Measurements from ENCODE around the gene KANSL1. TPM values are rescaled to one million over a fixed set of nuclear protein-coding genes. Genes with fewer than 3 reads are reported as not detected.
"Not testable (repeated sequence)": the region's sequence is repeated elsewhere in the genome, so short reads cannot be mapped to it uniquely, and the experiment has no call there.

Gene KANSL1
- 100 to 1,000 TPM; 121 to 230 (median 202) TPM for total RNA-seq
- polyA plus RNA-seq, result 10 to 100 TPM; 17.4 to 24.0 TPM
- total RNA-seq, result 304 reads per million, percentile 96 among the genes with 10 or more reads in this experiment

GRCh38 chr17:46193151-46193625 lies at the start of gene KANSL1:
KANSL1 (minus strand) TSS chr17:46193429; CDS start chr17:46172143, 21,286 bp downstream.
- POLR2A ChIA-PET, result interaction anchor here (0.6 to 2.6 kb wide), 20 partner anchors 9 to 154 kb away, joined by 3 to 37 read pairs (median 4); no protein-coding TSS in a partner anchor
- DNase-seq (peak; percentile 82 to 91 (median 90)), ATAC-seq (peak; percentile 83)
- H3K4me3 ChIP-seq (ENCODE audit: low read length), result peak within 1 kb of the TSS; percentile 90
- peaks cover 4 to 16% (median 10%) of the 10 kb centered on the region in 5 donors for H3K36me3 Mint-ChIP-seq
- H3K27ac Mint-ChIP-seq, result peak within 1 kb of the TSS; percentile 92 to 100 (median 98)
- peaks cover 49 to 69% (median 63%) of the 10 kb centered on the region in 7 donors for H3K4me1 Mint-ChIP-seq
- H3K27ac ChIP-seq (ENCODE audit: low read depth, low read length), result peak within 1 kb of the TSS; percentile 94
- peaks cover 52 to 57% of the 10 kb centered on the region in 2 donors for H3K4me1 ChIP-seq (ENCODE audit: control insufficient read depth in 2 of 2, insufficient read depth in 2 of 2, low read length in 2 of 2)
- peaks cover 0 to 10% (median 0%) of the 10 kb centered on the region in 3 experiments for H3K36me3 ChIP-seq (ENCODE audit: control insufficient read depth in 2 of 3, insufficient read depth in 3 of 3, low read length in 3 of 3)
- H3K27me3 Mint-ChIP-seq, result no peaks in the 10 kb centered on the region
- H3K27me3 ChIP-seq (ENCODE audit: control insufficient read depth in 2 of 2, insufficient read depth in 2 of 2, low read length in 2 of 2), result no peaks in the 10 kb centered on the region
- no peaks in the 10 kb centered on the region for H3K9me3 ChIP-seq (ENCODE audit: control insufficient read depth in 2 of 3, low read length in 3 of 3)
- intact Hi-C loops (cut with micrococcal nuclease), result loop anchor here (1.0 to 10.0 kb wide), 10 partner anchors 20 to 1339 kb away; partner anchors contain the start of genes MAP3K14 (in 2 of the 2), HEXIM1 (in 1 of the 2) and NPEPPS (in 1 of the 2)
- peak within 1 kb of the TSS; percentile 93 to 100 (median 98) for H3K4me3 Mint-ChIP-seq
- peaks cover 0 to 5% (median 0%) of the 10 kb centered on the region in 11 donors for H3K9me3 Mint-ChIP-seq
- CTCF ChIA-PET, result interaction anchor here (0.5 to 1.5 kb wide), 18 partner anchors 9 to 191 kb away, joined by 3 to 34 read pairs (median 4); no protein-coding TSS in a partner anchor

GRCh38 chr17:46231359-46231758 lies 38.1 kb upstream of the KANSL1 start:
- H3K4me1 Mint-ChIP-seq; H3K27ac ChIP-seq (ENCODE audit: low read depth, low read length); CTCF ChIA-PET; DNase-seq; H3K9me3 Mint-ChIP-seq; H3K4me1 ChIP-seq (ENCODE audit: control insufficient read depth in 2 of 2, insufficient read depth in 2 of 2, low read length in 2 of 2); intact Hi-C loops (cut with micrococcal nuclease); H3K27ac Mint-ChIP-seq; H3K27me3 ChIP-seq (ENCODE audit: control insufficient read depth in 2 of 2, insufficient read depth in 2 of 2, low read length in 2 of 2); ATAC-seq; H3K27me3 Mint-ChIP-seq; H3K4me3 ChIP-seq (ENCODE audit: low read length); H3K9me3 ChIP-seq (ENCODE audit: control insufficient read depth in 2 of 3, low read length in 3 of 3); H3K36me3 ChIP-seq (ENCODE audit: control insufficient read depth in 2 of 3, insufficient read depth in 3 of 3, low read length in 3 of 3); POLR2A ChIA-PET; H3K36me3 Mint-ChIP-seq; H3K4me3 Mint-ChIP-seq: not testable (repeated sequence)

GRCh38 chr17:46225274-46225794 lies 32.1 kb upstream of the KANSL1 start:
- peak overlapping the region; percentile 69 for H3K4me3 ChIP-seq (ENCODE audit: low read length)
- peak overlapping the region; percentile 67 for H3K27ac ChIP-seq (ENCODE audit: low read depth, low read length)
- POLR2A ChIA-PET; H3K27me3 Mint-ChIP-seq; H3K36me3 ChIP-seq (ENCODE audit: control insufficient read depth in 2 of 3, insufficient read depth in 3 of 3, low read length in 3 of 3); H3K36me3 Mint-ChIP-seq; H3K9me3 Mint-ChIP-seq; H3K4me1 ChIP-seq (ENCODE audit: control insufficient read depth in 2 of 2, insufficient read depth in 2 of 2, low read length in 2 of 2); CTCF ChIA-PET; H3K9me3 ChIP-seq (ENCODE audit: control insufficient read depth in 2 of 3, low read length in 3 of 3); H3K27me3 ChIP-seq (ENCODE audit: control insufficient read depth in 2 of 2, insufficient read depth in 2 of 2, low read length in 2 of 2): not testable (repeated sequence)
- intact Hi-C loops (cut with micrococcal nuclease), result loop anchor here in 1 of 2 donors (1.0 kb wide), 1 partner anchor 32 kb away; the partner anchor contains the start of gene KANSL1
- peak; percentile 100 for ATAC-seq
- Mint-ChIP-seq H3K27ac (peak overlapping the region; percentile 60 to 94 (median 90)), H3K4me1 (peaks cover 0 to 17% (median 12%) of the 10 kb centered on the region in 7 donors), H3K4me3 (peak overlapping the region; percentile 88 to 98 (median 94))
- DNase-seq, result peak; percentile 88 to 98 (median 91)

GRCh38 chr17:46224864-46225263 lies 31.6 kb upstream of the KANSL1 start:
- H3K36me3 Mint-ChIP-seq; H3K27me3 Mint-ChIP-seq; DNase-seq; POLR2A ChIA-PET; CTCF ChIA-PET; H3K27me3 ChIP-seq (ENCODE audit: control insufficient read depth in 2 of 2, insufficient read depth in 2 of 2, low read length in 2 of 2); H3K36me3 ChIP-seq (ENCODE audit: control insufficient read depth in 2 of 3, insufficient read depth in 3 of 3, low read length in 3 of 3); H3K4me1 ChIP-seq (ENCODE audit: control insufficient read depth in 2 of 2, insufficient read depth in 2 of 2, low read length in 2 of 2); H3K9me3 ChIP-seq (ENCODE audit: control insufficient read depth in 2 of 3, low read length in 3 of 3); H3K9me3 Mint-ChIP-seq: not testable (repeated sequence)
- Histone ChIP-seq H3K27ac (ENCODE audit: low read depth, low read length) (peak overlapping the region; percentile 67), H3K4me3 (ENCODE audit: low read length) (peak overlapping the region; percentile 69)
- intact Hi-C loops (cut with micrococcal nuclease), result loop anchor here in 1 of 2 donors (1.0 kb wide), 1 partner anchor 32 kb away; the partner anchor contains the start of gene KANSL1
- ATAC-seq, result peak; percentile 51
- H3K4me1 Mint-ChIP-seq, result peaks cover 0 to 17% (median 12%) of the 10 kb centered on the region in 7 donors
- H3K4me3 Mint-ChIP-seq, result peak overlapping the region in 9 of 10 donors; percentile 88 to 98 (median 94)
- peak overlapping the region in 6 of 9 donors; percentile 60 to 92 (median 82) for H3K27ac Mint-ChIP-seq

- ATAC-seq; H3K4me1 ChIP-seq (ENCODE audit: control insufficient read depth in 2 of 2, insufficient read depth in 2 of 2, low read length in 2 of 2); DNase-seq; H3K36me3 ChIP-seq (ENCODE audit: control insufficient read depth in 2 of 3, insufficient read depth in 3 of 3, low read length in 3 of 3); CTCF ChIA-PET; H3K27me3 ChIP-seq (ENCODE audit: control insufficient read depth in 2 of 2, insufficient read depth in 2 of 2, low read length in 2 of 2); H3K4me3 ChIP-seq (ENCODE audit: low read length); H3K36me3 Mint-ChIP-seq; intact Hi-C loops (cut with micrococcal nuclease); H3K27ac ChIP-seq (ENCODE audit: low read depth, low read length); H3K9me3 ChIP-seq (ENCODE audit: control insufficient read depth in 2 of 3, low read length in 3 of 3); H3K27ac Mint-ChIP-seq; POLR2A ChIA-PET; H3K27me3 Mint-ChIP-seq; H3K9me3 Mint-ChIP-seq: not testable (repeated sequence)
- H3K4me3 Mint-ChIP-seq, result peak overlapping the region in 4 of 10 donors; percentile 24 to 71 (median 60)
- H3K4me1 Mint-ChIP-seq, result peaks cover 0 to 20% (median 12%) of the 10 kb centered on the region in 7 donors
These were observed 29.8 kb upstream of the KANSL1 start for GRCh38 chr17:46223041-46223440.

GRCh38 chr17:46216682-46217081 lies 23.5 kb upstream of the KANSL1 start:
- no peaks in the 10 kb centered on the region for H3K27me3 Mint-ChIP-seq
- Histone ChIP-seq H3K4me3 (ENCODE audit: low read length) (no peak overlapping the region), H3K27me3 (ENCODE audit: control insufficient read depth in 2 of 2, insufficient read depth in 2 of 2, low read length in 2 of 2) (no peaks in the 10 kb centered on the region), H3K9me3 (ENCODE audit: control insufficient read depth in 2 of 3, low read length in 3 of 3) (no peaks in the 10 kb centered on the region), H3K4me1 (ENCODE audit: control insufficient read depth in 2 of 2, insufficient read depth in 2 of 2, low read length in 2 of 2) (no peaks in the 10 kb centered on the region), H3K36me3 (ENCODE audit: control insufficient read depth in 2 of 3, insufficient read depth in 3 of 3, low read length in 3 of 3) (peaks cover 0 to 3% (median 0%) of the 10 kb centered on the region in 3 experiments), H3K27ac (ENCODE audit: low read depth, low read length) (no peak overlapping the region)
- DNase-seq, result no peak
- CTCF ChIA-PET, result interaction anchor here (0.7 to 3.1 kb wide), 4 partner anchors 23 to 213 kb away, joined by 3 to 10 read pairs (median 5); partner anchors contain the start of gene KANSL1
- H3K4me1 Mint-ChIP-seq, result peaks cover 24 to 49% (median 30%) of the 10 kb centered on the region in 7 donors
- POLR2A ChIA-PET, result interaction anchor here (1.5 kb wide), 1 partner anchor 188 kb away, joined by 7 read pairs; no protein-coding TSS in a partner anchor
- ATAC-seq, result no peak
- H3K4me3 Mint-ChIP-seq, result no peak overlapping the region
- peak overlapping the region in 3 of 9 donors; percentile 21 to 47 (median 25) for H3K27ac Mint-ChIP-seq
- peaks cover 0 to 1% (median 0%) of the 10 kb centered on the region in 11 donors for H3K9me3 Mint-ChIP-seq
- intact Hi-C loops (cut with micrococcal nuclease), result no loop called here
- peaks cover 3 to 15% (median 4%) of the 10 kb centered on the region in 5 donors for H3K36me3 Mint-ChIP-seq
